DMS114 treated with DMSO at 0.1 percent for 48 hours (cell line): Measurements from ENCODE around the gene LDLRAD4.
"Not testable (repeated sequence)": the region's sequence is repeated elsewhere in the genome, so short reads cannot be mapped to it uniquely, and the experiment has no call there.

ENCODE experiments used
- DNase-seq: peaks from one replicate; lab custom pipeline; 2025; ENCODE audit not compliant: unreplicated experiment; lab: John Stamatoyannopoulos, UW

Gene LDLRAD4

DNA sequence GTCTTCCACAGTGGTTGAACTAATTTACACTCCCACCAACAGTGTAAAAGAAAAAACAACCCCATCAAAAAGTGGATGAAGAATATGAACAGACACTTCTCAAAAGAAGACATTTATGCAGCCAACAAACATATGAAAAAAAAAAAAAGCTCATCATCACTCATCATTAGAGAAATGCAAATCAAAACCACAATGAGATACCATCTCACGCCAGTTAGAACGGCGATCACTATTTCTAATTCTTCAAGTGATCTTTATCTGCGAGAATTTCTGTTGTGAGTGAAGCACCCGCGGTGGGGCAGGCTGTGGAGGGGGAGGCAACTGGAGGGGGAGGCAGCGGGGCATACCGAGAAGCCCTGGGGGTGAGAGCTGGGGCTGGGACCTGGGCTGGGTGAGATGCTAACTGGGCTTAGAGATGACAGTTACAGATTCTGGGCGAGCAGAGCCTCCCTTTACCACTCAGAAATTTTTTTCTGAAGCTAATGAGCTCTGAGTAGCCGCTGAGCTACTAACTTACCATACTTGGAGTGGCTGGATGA lies 389.5 kb downstream of the LDLRAD4 start:
- not testable (repeated sequence) for DNase-seq

- no peak for DNase-seq
Observed at GRCh38 chr18:13608791-13609532, 390.4 kb downstream of the LDLRAD4 start.

- no peak for DNase-seq
Observed at GRCh38 chr18:13610555-13611141, 392.1 kb downstream of the LDLRAD4 start.

DNA sequence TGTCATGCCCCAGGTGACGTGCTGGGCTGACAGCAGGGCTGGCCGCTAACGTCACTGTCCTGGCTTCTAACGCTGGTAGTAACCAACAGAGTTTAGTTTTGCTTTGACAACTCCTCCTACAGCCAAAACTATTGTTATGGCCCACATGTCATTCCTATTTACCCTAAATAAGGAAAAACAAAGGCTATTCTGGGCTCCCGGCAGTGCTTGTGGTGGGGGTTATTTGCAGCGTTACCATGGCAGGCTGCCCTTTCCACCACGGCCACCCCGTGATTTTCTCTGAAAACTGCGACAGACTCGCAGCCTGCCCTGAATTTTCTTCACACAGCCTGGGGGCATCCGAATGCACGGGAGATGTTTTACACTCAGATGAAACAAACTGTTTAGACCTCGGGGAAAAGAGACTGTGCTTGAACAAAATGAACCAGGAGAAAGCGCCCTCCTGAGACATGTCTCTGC lies 392.6 kb downstream of the LDLRAD4 start:
- no peak for DNase-seq

GRCh38 chr18:13611601-13612195 lies 393.1 kb downstream of the LDLRAD4 start:
- DNase-seq, result peak; percentile 45

DNA sequence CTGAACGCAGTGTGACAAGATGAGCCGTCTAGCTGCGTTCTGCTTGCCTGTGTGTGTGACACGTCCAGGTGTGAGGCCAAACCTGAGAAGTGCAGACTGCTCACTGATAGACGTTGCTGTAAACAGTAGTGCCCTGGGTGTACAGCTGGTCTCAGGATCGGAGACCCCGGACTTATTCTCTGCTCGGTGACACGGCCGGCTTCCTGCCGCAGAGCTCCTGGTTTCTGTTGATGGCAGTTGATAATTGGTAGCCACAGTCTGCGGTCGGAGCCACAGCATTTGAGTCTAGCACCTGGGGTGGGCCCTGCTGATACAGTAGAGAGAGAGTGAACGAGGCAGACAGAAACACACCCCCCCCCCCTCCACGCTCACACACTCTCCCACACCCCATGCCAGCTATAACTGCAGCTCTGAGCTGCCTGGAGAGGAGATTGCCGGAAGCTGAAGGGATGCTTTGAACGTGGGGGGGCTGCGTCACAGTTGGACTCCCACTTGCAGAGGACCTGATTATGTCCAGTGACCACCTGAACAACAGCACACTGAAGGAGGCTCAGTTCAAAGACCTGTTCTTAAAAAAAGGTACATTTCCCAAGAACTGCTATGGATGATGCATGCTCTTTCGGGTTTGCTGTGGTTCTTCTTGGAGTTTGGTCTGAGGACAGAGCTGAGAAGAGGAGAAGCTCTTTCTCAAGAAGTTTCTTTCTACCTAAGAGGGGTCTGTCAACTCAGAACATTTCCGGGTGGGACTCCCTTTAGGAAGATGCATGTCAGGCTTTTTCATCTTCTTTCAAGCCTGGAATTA lies 393.8 kb downstream of the LDLRAD4 start:
- no peak for DNase-seq

GRCh38 chr18:13613099-13613498 lies 394.5 kb downstream of the LDLRAD4 start:
- DNase-seq, result no peak

GRCh38 chr18:13613591-13614501 lies 395.3 kb downstream of the LDLRAD4 start:
- no peak for DNase-seq

DNA sequence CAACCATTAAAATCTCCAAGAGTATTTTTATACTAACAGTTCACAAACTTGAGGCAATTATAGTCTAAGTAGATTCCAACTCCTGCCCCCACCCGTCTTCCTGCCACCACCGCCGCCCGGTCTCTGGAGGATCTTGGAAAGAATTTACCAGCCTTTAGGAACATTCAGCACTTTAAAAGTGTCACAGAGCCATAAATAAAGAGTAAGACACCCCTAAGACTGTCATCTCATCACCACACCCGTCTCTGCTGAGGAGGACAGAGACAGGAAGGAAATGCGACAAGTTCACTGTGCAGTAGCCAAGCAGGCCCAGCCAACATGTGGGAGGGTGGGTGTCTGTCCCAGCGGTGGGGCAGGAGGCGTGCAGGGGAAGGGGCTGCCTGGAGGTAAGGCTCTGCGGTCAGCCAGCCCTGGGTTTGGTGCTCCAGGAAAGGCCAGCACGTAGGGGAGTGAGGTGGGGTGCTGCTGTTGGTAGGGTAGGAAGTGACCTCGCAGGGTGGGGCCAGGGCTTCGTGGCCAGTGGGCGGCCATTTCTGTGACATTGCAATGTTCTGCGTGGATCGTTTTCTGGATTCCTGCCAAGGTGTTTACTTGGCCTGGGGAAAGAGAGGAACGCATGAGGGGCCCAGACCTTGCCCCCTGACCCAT lies 396.2 kb downstream of the LDLRAD4 start:
- DNase-seq, result no peak

- no peak for DNase-seq
Observed at GRCh38 chr18:13615432-13615861, 396.9 kb downstream of the LDLRAD4 start.

GRCh38 chr18:13616041-13616440 lies 397.5 kb downstream of the LDLRAD4 start:
- DNase-seq, result no peak

- no peak for DNase-seq
Observed at GRCh38 chr18:13616525-13617035, 398.0 kb downstream of the LDLRAD4 start.

- no peak for DNase-seq
Observed at GRCh38 chr18:13617826-13618515, 399.4 kb downstream of the LDLRAD4 start.

GRCh38 chr18:13618760-13619438 lies 400.3 kb downstream of the LDLRAD4 start:
- DNase-seq, result no peak

GRCh38 chr18:13619505-13620205 lies 401.1 kb downstream of the LDLRAD4 start:
- DNase-seq, result no peak

- DNase-seq, result no peak
Observed at GRCh38 chr18:13620206-13620672, 401.7 kb downstream of the LDLRAD4 start.

DNA sequence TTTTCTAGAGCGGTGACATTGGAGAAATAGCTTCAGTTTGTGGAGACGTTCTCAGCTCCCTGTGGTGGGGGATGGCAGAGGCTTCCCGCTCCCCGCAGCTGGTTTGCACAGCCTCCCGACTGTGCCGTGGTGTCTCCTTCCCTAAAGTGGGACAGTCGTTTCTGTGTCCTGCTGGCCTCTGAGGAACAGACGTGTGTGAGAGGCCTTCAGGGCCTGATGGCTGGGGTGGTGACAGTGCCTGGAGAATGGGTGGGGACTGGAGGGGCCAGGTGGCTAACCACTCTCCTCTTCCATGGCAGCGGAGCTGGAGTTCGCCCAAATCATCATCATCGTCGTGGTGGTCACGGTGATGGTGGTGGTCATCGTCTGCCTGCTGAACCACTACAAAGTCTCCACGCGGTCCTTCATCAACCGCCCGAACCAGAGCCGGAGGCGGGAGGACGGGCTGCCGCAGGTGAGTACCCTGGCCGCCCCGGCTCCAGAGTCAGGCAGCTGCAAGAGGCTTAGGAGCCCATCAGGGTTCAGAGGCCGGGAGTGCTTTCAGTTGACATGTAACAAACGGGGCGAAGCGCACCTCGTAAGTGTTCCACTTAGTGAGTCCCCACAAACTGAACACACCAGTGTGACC lies 402.4 kb downstream of the LDLRAD4 start:
- no peak for DNase-seq
